ENCODE measurements around the gene TRIM45.
"Not testable (repeated sequence)": the region's sequence is repeated elsewhere in the genome, so short reads cannot be mapped to it uniquely, and the experiment has no call there.

The TRIM45 gene

GRCh38 chr1:117127795-117128194 lies 6.2 kb upstream of the TRIM45 start:
- no peak overlapping the region for H3K4me3 ChIP-seq (ENCODE audit: low read length)
- H3K36me3 ChIP-seq (ENCODE audit: control insufficient read depth, insufficient read depth, low read length): no peaks in the 10 kb centered on the region
- H3K9me3 ChIP-seq (ENCODE audit: control insufficient read depth, low read length): no peaks in the 10 kb centered on the region
- no peaks in the 10 kb centered on the region for H3K27me3 ChIP-seq (ENCODE audit: control insufficient read depth, insufficient read depth, low read length)
- no peak overlapping the region for H3K9ac ChIP-seq (ENCODE audit: low read length)
- H3K4me1 ChIP-seq (ENCODE audit: control insufficient read depth, insufficient read depth, low read length): no peaks in the 10 kb centered on the region

GRCh38 chr1:117124661-117125060 lies 3.1 kb upstream of the TRIM45 start:
- Histone ChIP-seq H3K9ac (ENCODE audit: low read length) (no peak overlapping the region), H3K4me3 (ENCODE audit: low read length) (no peak overlapping the region), H3K4me1 (ENCODE audit: control insufficient read depth, insufficient read depth, low read length) (peaks cover 14% of the 10 kb centered on the region)

GRCh38 chr1:117123274-117123673 lies 1.7 kb upstream of the TRIM45 start:
- Histone ChIP-seq H3K36me3 (ENCODE audit: control insufficient read depth, insufficient read depth, low read length) (no peaks in the 10 kb centered on the region), H3K9me3 (ENCODE audit: control insufficient read depth, low read length) (no peaks in the 10 kb centered on the region)

More at GRCh38 chr1:117124661-117125060, 3.1 kb upstream of the TRIM45 start:
- Histone ChIP-seq H3K27me3 (ENCODE audit: control insufficient read depth, insufficient read depth, low read length) (no peaks in the 10 kb centered on the region), H3K36me3 (ENCODE audit: control insufficient read depth, insufficient read depth, low read length) (no peaks in the 10 kb centered on the region), H3K9me3 (ENCODE audit: control insufficient read depth, low read length) (no peaks in the 10 kb centered on the region)

GRCh38 chr1:117122330-117123025 lies 929 bp upstream of the TRIM45 start:
- Histone ChIP-seq H3K4me1 (ENCODE audit: control insufficient read depth, insufficient read depth, low read length) (peaks cover 14% of the 10 kb centered on the region), H3K27me3 (ENCODE audit: control insufficient read depth, insufficient read depth, low read length) (no peaks in the 10 kb centered on the region), H3K4me3 (ENCODE audit: low read length) (peak overlapping the region; percentile 57), H3K9ac (ENCODE audit: low read length) (peak overlapping the region; percentile 92), H3K36me3 (ENCODE audit: control insufficient read depth, insufficient read depth, low read length) (no peaks in the 10 kb centered on the region), H3K9me3 (ENCODE audit: control insufficient read depth, low read length) (no peaks in the 10 kb centered on the region)

More at GRCh38 chr1:117123274-117123673, 1.7 kb upstream of the TRIM45 start:
- H3K9ac ChIP-seq (ENCODE audit: low read length): no peak overlapping the region
- no peak overlapping the region for H3K4me3 ChIP-seq (ENCODE audit: low read length)
- H3K4me1 ChIP-seq (ENCODE audit: control insufficient read depth, insufficient read depth, low read length): peaks cover 14% of the 10 kb centered on the region
- no peaks in the 10 kb centered on the region for H3K27me3 ChIP-seq (ENCODE audit: control insufficient read depth, insufficient read depth, low read length)

GRCh38 chr1:117120774-117121588 lies 568 bp downstream of the TRIM45 start:
- Histone ChIP-seq H3K4me1 (ENCODE audit: control insufficient read depth, insufficient read depth, low read length) (peaks cover 14% of the 10 kb centered on the region), H3K36me3 (ENCODE audit: control insufficient read depth, insufficient read depth, low read length) (no peaks in the 10 kb centered on the region), H3K27me3 (ENCODE audit: control insufficient read depth, insufficient read depth, low read length) (no peaks in the 10 kb centered on the region), H3K4me3 (ENCODE audit: low read length) (peak overlapping the region; percentile 57), H3K9ac (ENCODE audit: low read length) (peak overlapping the region; percentile 92), H3K9me3 (ENCODE audit: control insufficient read depth, low read length) (no peaks in the 10 kb centered on the region)

GRCh38 chr1:117119144-117119543 lies 2.4 kb downstream of the TRIM45 start:
- not testable (repeated sequence) for H3K4me3 ChIP-seq (ENCODE audit: low read length); H3K27me3 ChIP-seq (ENCODE audit: control insufficient read depth, insufficient read depth, low read length); H3K36me3 ChIP-seq (ENCODE audit: control insufficient read depth, insufficient read depth, low read length); H3K9me3 ChIP-seq (ENCODE audit: control insufficient read depth, low read length); H3K9ac ChIP-seq (ENCODE audit: low read length)
- peaks cover 14% of the 10 kb centered on the region for H3K4me1 ChIP-seq (ENCODE audit: control insufficient read depth, insufficient read depth, low read length)

GRCh38 chr1:117118137-117118536 lies 3.4 kb downstream of the TRIM45 start:
- H3K27me3 ChIP-seq (ENCODE audit: control insufficient read depth, insufficient read depth, low read length): no peaks in the 10 kb centered on the region
- H3K9ac ChIP-seq (ENCODE audit: low read length): no peak overlapping the region
- H3K36me3 ChIP-seq (ENCODE audit: control insufficient read depth, insufficient read depth, low read length): no peaks in the 10 kb centered on the region
- no peaks in the 10 kb centered on the region for H3K9me3 ChIP-seq (ENCODE audit: control insufficient read depth, low read length)
- peaks cover 14% of the 10 kb centered on the region for H3K4me1 ChIP-seq (ENCODE audit: control insufficient read depth, insufficient read depth, low read length)
- no peak overlapping the region for H3K4me3 ChIP-seq (ENCODE audit: low read length)

- Histone ChIP-seq H3K4me3 (ENCODE audit: low read length) (no peak overlapping the region), H3K4me1 (ENCODE audit: control insufficient read depth, insufficient read depth, low read length) (peaks cover 14% of the 10 kb centered on the region), H3K27me3 (ENCODE audit: control insufficient read depth, insufficient read depth, low read length) (no peaks in the 10 kb centered on the region), H3K36me3 (ENCODE audit: control insufficient read depth, insufficient read depth, low read length) (no peaks in the 10 kb centered on the region), H3K9me3 (ENCODE audit: control insufficient read depth, low read length) (no peaks in the 10 kb centered on the region), H3K9ac (ENCODE audit: low read length) (no peak overlapping the region)
These were observed 3.9 kb downstream of the TRIM45 start for GRCh38 chr1:117117697-117118096.

DNA sequence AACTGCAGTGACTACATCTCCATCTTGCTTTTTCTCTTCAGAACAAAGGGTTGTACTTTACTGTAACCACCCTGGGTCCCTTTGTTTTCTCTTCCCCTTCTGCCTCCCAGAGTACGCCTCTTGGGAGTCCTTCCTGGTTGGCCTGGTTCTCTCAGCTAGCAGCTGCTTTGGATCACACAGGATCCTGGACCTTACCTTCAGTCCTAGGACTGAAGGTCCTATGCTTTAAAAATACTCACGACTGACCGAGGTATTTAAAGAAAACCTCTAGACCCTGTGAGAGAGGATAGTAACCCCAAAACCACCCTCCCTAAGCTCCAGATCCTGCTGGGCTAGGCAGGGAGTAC lies 4.8 kb downstream of the TRIM45 start:
- Histone ChIP-seq H3K27me3 (ENCODE audit: control insufficient read depth, insufficient read depth, low read length) (no peaks in the 10 kb centered on the region), H3K9me3 (ENCODE audit: control insufficient read depth, low read length) (no peaks in the 10 kb centered on the region), H3K4me1 (ENCODE audit: control insufficient read depth, insufficient read depth, low read length) (peaks cover 8% of the 10 kb centered on the region), H3K36me3 (ENCODE audit: control insufficient read depth, insufficient read depth, low read length) (no peaks in the 10 kb centered on the region), H3K4me3 (ENCODE audit: low read length) (no peak overlapping the region), H3K9ac (ENCODE audit: low read length) (no peak overlapping the region)

- Histone ChIP-seq H3K4me3 (ENCODE audit: low read length) (no peak overlapping the region), H3K36me3 (ENCODE audit: control insufficient read depth, insufficient read depth, low read length) (no peaks in the 10 kb centered on the region), H3K4me1 (ENCODE audit: control insufficient read depth, insufficient read depth, low read length) (peaks cover 8% of the 10 kb centered on the region), H3K27me3 (ENCODE audit: control insufficient read depth, insufficient read depth, low read length) (no peaks in the 10 kb centered on the region), H3K9me3 (ENCODE audit: control insufficient read depth, low read length) (no peaks in the 10 kb centered on the region), H3K9ac (ENCODE audit: low read length) (no peak overlapping the region)
These were observed 5.3 kb downstream of the TRIM45 start for GRCh38 chr1:117116090-117116783.

DNA sequence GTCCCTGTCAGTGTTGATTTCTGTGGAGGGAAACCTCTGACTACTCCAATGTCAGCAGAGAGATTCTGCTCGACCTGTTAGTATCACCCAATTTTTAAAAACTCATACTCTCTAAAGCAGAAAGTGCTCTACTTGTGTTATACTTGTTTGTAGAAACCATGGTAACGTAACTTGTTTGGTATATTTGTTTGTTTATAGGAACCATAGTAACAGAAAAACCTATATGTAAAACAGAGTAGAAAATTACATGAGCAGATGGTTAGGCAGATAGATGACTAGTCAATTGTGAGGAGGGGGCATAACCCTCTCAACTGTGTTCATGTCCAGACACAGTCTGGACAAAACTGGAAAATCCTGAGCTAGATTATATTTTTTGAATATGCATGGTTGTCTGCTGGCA lies 6.7 kb downstream of the TRIM45 start:
- H3K9ac ChIP-seq (ENCODE audit: low read length): no peak overlapping the region
- H3K9me3 ChIP-seq (ENCODE audit: control insufficient read depth, low read length): no peaks in the 10 kb centered on the region
- no peaks in the 10 kb centered on the region for H3K4me1 ChIP-seq (ENCODE audit: control insufficient read depth, insufficient read depth, low read length)
- no peaks in the 10 kb centered on the region for H3K36me3 ChIP-seq (ENCODE audit: control insufficient read depth, insufficient read depth, low read length)
- no peak overlapping the region for H3K4me3 ChIP-seq (ENCODE audit: low read length)
- H3K27me3 ChIP-seq (ENCODE audit: control insufficient read depth, insufficient read depth, low read length): no peaks in the 10 kb centered on the region

- no peaks in the 10 kb centered on the region for H3K9me3 ChIP-seq (ENCODE audit: control insufficient read depth, low read length)
- H3K9ac ChIP-seq (ENCODE audit: low read length): no peak overlapping the region
- H3K36me3 ChIP-seq (ENCODE audit: control insufficient read depth, insufficient read depth, low read length): no peaks in the 10 kb centered on the region
- no peaks in the 10 kb centered on the region for H3K4me1 ChIP-seq (ENCODE audit: control insufficient read depth, insufficient read depth, low read length)
- no peak overlapping the region for H3K4me3 ChIP-seq (ENCODE audit: low read length)
- H3K27me3 ChIP-seq (ENCODE audit: control insufficient read depth, insufficient read depth, low read length): no peaks in the 10 kb centered on the region
These were observed 8.3 kb downstream of the TRIM45 start for GRCh38 chr1:117113199-117113598.
